ENCODE results near the gene LRRC66. TPM values are rescaled to one million over a fixed set of nuclear protein-coding genes. Genes with fewer than 3 reads are reported as not detected.

LRRC66 gene
- total RNA-seq, 1 experiment from 2014 or later, result not detected

DNA sequence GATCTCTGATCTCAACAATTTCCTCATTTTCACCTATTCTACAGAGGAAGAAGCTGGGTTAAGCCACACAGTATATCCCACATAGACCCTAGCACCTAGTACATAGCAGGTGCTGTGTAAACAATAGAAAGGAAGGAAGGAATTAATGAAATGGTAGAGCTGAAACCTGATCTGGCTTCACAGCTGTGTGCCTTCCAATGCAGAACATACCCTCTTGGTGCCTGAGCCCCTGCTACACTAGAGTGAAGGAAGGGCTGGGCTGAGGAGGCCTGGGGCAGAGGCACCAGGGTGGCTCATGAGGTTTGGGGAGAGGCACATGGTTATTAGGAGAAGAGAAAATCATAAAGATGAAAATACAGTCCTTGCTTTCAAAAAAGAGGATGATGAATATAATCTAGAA, 21.3 kb downstream of the LRRC66 start:
- no peak for DNase-seq
- H3K9me3 Mint-ChIP-seq (ENCODE audit: low read depth, unreplicated experiment), result no peaks in the 10 kb centered on the region
- intact Hi-C loops (cut with micrococcal nuclease; ENCODE audit: unreplicated experiment), result no loop called here
- no peak overlapping the region for H3K4me3 Mint-ChIP-seq (ENCODE audit: low read depth, unreplicated experiment)
- TF ChIP-seq, protein P1, sequence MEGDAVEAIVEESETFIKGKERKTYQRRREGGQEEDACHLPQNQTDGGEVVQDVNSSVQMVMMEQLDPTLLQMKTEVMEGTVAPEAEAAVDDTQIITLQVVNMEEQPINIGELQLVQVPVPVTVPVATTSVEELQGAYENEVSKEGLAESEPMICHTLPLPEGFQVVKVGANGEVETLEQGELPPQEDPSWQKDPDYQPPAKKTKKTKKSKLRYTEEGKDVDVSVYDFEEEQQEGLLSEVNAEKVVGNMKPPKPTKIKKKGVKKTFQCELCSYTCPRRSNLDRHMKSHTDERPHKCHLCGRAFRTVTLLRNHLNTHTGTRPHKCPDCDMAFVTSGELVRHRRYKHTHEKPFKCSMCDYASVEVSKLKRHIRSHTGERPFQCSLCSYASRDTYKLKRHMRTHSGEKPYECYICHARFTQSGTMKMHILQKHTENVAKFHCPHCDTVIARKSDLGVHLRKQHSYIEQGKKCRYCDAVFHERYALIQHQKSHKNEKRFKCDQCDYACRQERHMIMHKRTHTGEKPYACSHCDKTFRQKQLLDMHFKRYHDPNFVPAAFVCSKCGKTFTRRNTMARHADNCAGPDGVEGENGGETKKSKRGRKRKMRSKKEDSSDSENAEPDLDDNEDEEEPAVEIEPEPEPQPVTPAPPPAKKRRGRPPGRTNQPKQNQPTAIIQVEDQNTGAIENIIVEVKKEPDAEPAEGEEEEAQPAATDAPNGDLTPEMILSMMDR (IDR thresholded peaks at IDR 0.05; ENCODE audit: unreplicated experiment), result no peak
- H3K36me3 Mint-ChIP-seq (ENCODE audit: insufficient read depth, unreplicated experiment), result no peaks in the 10 kb centered on the region
- no peak overlapping the region for H3K27ac Mint-ChIP-seq (ENCODE audit: unreplicated experiment)
- CTCF ChIA-PET, result no interaction called here
- no TSS peak for BruUV-seq (replicated peaks)
- H3K4me1 Mint-ChIP-seq (ENCODE audit: low read depth, unreplicated experiment), result peaks cover 9% of the 10 kb centered on the region
- H3K27me3 Mint-ChIP-seq (ENCODE audit: unreplicated experiment), result peaks cover 1% of the 10 kb centered on the region

DNA sequence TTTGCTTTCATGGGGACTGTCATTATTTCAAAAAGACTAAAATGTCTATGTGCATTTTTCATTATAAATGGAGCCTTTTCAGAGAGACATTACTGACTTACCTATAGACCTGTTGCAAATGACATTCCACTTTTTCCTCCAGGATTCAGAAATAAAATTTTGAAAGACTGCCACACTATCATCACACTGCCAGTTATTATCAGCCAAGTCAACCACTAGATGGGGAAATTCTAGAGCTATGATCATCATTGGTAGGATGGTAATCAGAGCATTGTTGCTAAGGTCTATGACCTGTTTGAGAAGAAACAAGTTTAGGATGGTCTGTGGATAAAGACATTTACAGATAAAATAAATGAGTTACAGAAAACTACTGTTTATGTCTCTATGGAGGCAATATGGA, 22.5 kb downstream of the LRRC66 start:
- Mint-ChIP-seq H3K27me3 (ENCODE audit: unreplicated experiment) (peaks cover 9% of the 10 kb centered on the region), H3K36me3 (ENCODE audit: insufficient read depth, unreplicated experiment) (no peaks in the 10 kb centered on the region), H3K4me3 (ENCODE audit: low read depth, unreplicated experiment) (no peak overlapping the region), H3K4me1 (ENCODE audit: low read depth, unreplicated experiment) (peaks cover 9% of the 10 kb centered on the region), H3K9me3 (ENCODE audit: low read depth, unreplicated experiment) (no peaks in the 10 kb centered on the region), H3K27ac (ENCODE audit: unreplicated experiment) (no peak overlapping the region)
- DNase-seq, result no peak
- BruUV-seq (replicated peaks), result no TSS peak
- CTCF ChIA-PET, result no interaction called here
- TF ChIP-seq, protein P1 (IDR thresholded peaks at IDR 0.05; ENCODE audit: unreplicated experiment), result no peak
- intact Hi-C loops (cut with micrococcal nuclease; ENCODE audit: unreplicated experiment), result no loop called here

GRCh38 chr4:51995647-51996220, 24.4 kb downstream of the LRRC66 start:
- no peak overlapping the region for H3K27ac Mint-ChIP-seq (ENCODE audit: unreplicated experiment)
- peaks cover 4% of the 10 kb centered on the region for H3K9me3 Mint-ChIP-seq (ENCODE audit: low read depth, unreplicated experiment)
- H3K4me1 Mint-ChIP-seq (ENCODE audit: low read depth, unreplicated experiment), result peaks cover 9% of the 10 kb centered on the region
- TF ChIP-seq, protein P1 (IDR thresholded peaks at IDR 0.05; ENCODE audit: unreplicated experiment), result no peak
- H3K36me3 Mint-ChIP-seq (ENCODE audit: insufficient read depth, unreplicated experiment), result no peaks in the 10 kb centered on the region
- intact Hi-C loops (cut with micrococcal nuclease; ENCODE audit: unreplicated experiment), result no loop called here
- CTCF ChIA-PET, result no interaction called here
- no peak overlapping the region for H3K4me3 Mint-ChIP-seq (ENCODE audit: low read depth, unreplicated experiment)
- BruUV-seq (replicated peaks), result no TSS peak
- peaks cover 16% of the 10 kb centered on the region for H3K27me3 Mint-ChIP-seq (ENCODE audit: unreplicated experiment)
- no peak for DNase-seq

- Mint-ChIP-seq H3K27ac (ENCODE audit: unreplicated experiment) (no peak overlapping the region), H3K9me3 (ENCODE audit: low read depth, unreplicated experiment) (no peaks in the 10 kb centered on the region), H3K27me3 (ENCODE audit: unreplicated experiment) (peaks cover under 1% of the 10 kb centered on the region), H3K4me1 (ENCODE audit: low read depth, unreplicated experiment) (no peaks in the 10 kb centered on the region), H3K36me3 (ENCODE audit: insufficient read depth, unreplicated experiment) (no peaks in the 10 kb centered on the region), H3K4me3 (ENCODE audit: low read depth, unreplicated experiment) (no peak overlapping the region)
- BruUV-seq (replicated peaks), result no TSS peak
- TF ChIP-seq, protein P1 (IDR thresholded peaks at IDR 0.05; ENCODE audit: unreplicated experiment), result no peak
- intact Hi-C loops (cut with micrococcal nuclease; ENCODE audit: unreplicated experiment), result no loop called here
- CTCF ChIA-PET, result no interaction called here
- DNase-seq, result no peak
Observed at GRCh38 chr4:51965862-51966261, 54.3 kb downstream of the LRRC66 start.
